Measurements from ENCODE around the gene LRGUK.
"Not testable (repeated sequence)": the region's sequence is repeated elsewhere in the genome, so short reads cannot be mapped to it uniquely, and the experiment has no call there.

LRGUK gene

GRCh38 chr7:134186027-134186426 lies 58.9 kb downstream of the LRGUK start:
- DNase-seq (ENCODE audit: low spot score) = no peak

- DNase-seq (ENCODE audit: low spot score) = no peak
Measured at GRCh38 chr7:134186801-134187200, 59.7 kb downstream of the LRGUK start.

GRCh38 chr7:134187893-134188292 lies 60.8 kb downstream of the LRGUK start:
- no peak for DNase-seq (ENCODE audit: low spot score)

GRCh38 chr7:134188311-134188710 lies 61.2 kb downstream of the LRGUK start:
- no peak for DNase-seq (ENCODE audit: low spot score)

- DNase-seq (ENCODE audit: low spot score) = no peak
Measured at GRCh38 chr7:134189559-134189958, 62.4 kb downstream of the LRGUK start.

- DNase-seq (ENCODE audit: low spot score) = no peak
Measured at GRCh38 chr7:134191876-134192275, 64.7 kb downstream of the LRGUK start.

GRCh38 chr7:134193240-134193639 lies 66.1 kb downstream of the LRGUK start:
- DNase-seq (ENCODE audit: low spot score) = no peak

GRCh38 chr7:134195252-134195651 lies 68.1 kb downstream of the LRGUK start:
- DNase-seq (ENCODE audit: low spot score) = no peak

GRCh38 chr7:134196439-134196838 lies 69.3 kb downstream of the LRGUK start:
- no peak for DNase-seq (ENCODE audit: low spot score)

GRCh38 chr7:134197345-134197744 lies 70.2 kb downstream of the LRGUK start:
- no peak for DNase-seq (ENCODE audit: low spot score)

GRCh38 chr7:134200970-134201369 lies 73.8 kb downstream of the LRGUK start:
- no peak for DNase-seq (ENCODE audit: low spot score)

GRCh38 chr7:134201569-134202261 lies 74.6 kb downstream of the LRGUK start:
- no peak for DNase-seq (ENCODE audit: low spot score)

- DNase-seq (ENCODE audit: low spot score) = no peak
Measured at GRCh38 chr7:134203186-134203889, 76.2 kb downstream of the LRGUK start.

GRCh38 chr7:134209322-134210015 lies 82.3 kb downstream of the LRGUK start:
- DNase-seq (ENCODE audit: low spot score) = no peak

- DNase-seq (ENCODE audit: low spot score) = no peak
Measured at GRCh38 chr7:134210227-134210626, 83.1 kb downstream of the LRGUK start.

GRCh38 chr7:134210976-134211663 lies 84.0 kb downstream of the LRGUK start:
- DNase-seq (ENCODE audit: low spot score) = no peak

GRCh38 chr7:134211817-134212216 lies 84.7 kb downstream of the LRGUK start:
- DNase-seq (ENCODE audit: low spot score) = no peak

- peak; percentile 6 for DNase-seq (ENCODE audit: low spot score)
Measured at GRCh38 chr7:134212576-134213546, 85.7 kb downstream of the LRGUK start.

- no peak for DNase-seq (ENCODE audit: low spot score)
Measured at GRCh38 chr7:134220236-134220635, 93.1 kb downstream of the LRGUK start.

- DNase-seq (ENCODE audit: low spot score) = not testable (repeated sequence)
Measured at GRCh38 chr7:134231296-134231695, 104.2 kb downstream of the LRGUK start.

- DNase-seq (ENCODE audit: low spot score) = no peak
Measured at GRCh38 chr7:134234216-134234615, 107.1 kb downstream of the LRGUK start.
